Measurements from ENCODE around the gene DGCR2.
A peak's percentile ranks its signal among the peaks of the same experiment; 100 is the strongest.
"Not testable (repeated sequence)": the region's sequence is repeated elsewhere in the genome, so short reads cannot be mapped to it uniquely, and the experiment has no call there.

Gene DGCR2

GRCh38 chr22:19038728-19039447, 83.3 kb downstream of the DGCR2 start:
- DNase-seq = no peak

GRCh38 chr22:19038164-19038546, 84.1 kb downstream of the DGCR2 start:
- no peak for DNase-seq

GRCh38 chr22:19037282-19038163, 84.7 kb downstream of the DGCR2 start:
- DNase-seq = no peak

- peak; percentile 26 for DNase-seq
These were observed 85.5 kb downstream of the DGCR2 start for GRCh38 chr22:19036523-19037273.

- DNase-seq = no peak
These were observed 86.0 kb downstream of the DGCR2 start for GRCh38 chr22:19036229-19036522.

- DNase-seq = peak; percentile 58
These were observed 86.6 kb downstream of the DGCR2 start for GRCh38 chr22:19035474-19036228.

- not testable (repeated sequence) for DNase-seq
These were observed 87.1 kb downstream of the DGCR2 start for GRCh38 chr22:19035126-19035473.

- not testable (repeated sequence) for DNase-seq
These were observed 87.5 kb downstream of the DGCR2 start for GRCh38 chr22:19034724-19035120.

GRCh38 chr22:19034031-19034723, 88.0 kb downstream of the DGCR2 start:
- not testable (repeated sequence) for DNase-seq

GRCh38 chr22:19033568-19033905, 88.7 kb downstream of the DGCR2 start:
- not testable (repeated sequence) for DNase-seq

- DNase-seq = not testable (repeated sequence)
These were observed 89.2 kb downstream of the DGCR2 start for GRCh38 chr22:19032898-19033567.

GRCh38 chr22:19032156-19032785, 89.9 kb downstream of the DGCR2 start:
- DNase-seq = not testable (repeated sequence)

- DNase-seq = not testable (repeated sequence)
These were observed 91.3 kb downstream of the DGCR2 start for GRCh38 chr22:19030889-19031252.

- not testable (repeated sequence) for DNase-seq
These were observed 91.9 kb downstream of the DGCR2 start for GRCh38 chr22:19030226-19030888.

GRCh38 chr22:19029113-19030103, 92.8 kb downstream of the DGCR2 start:
- DNase-seq = not testable (repeated sequence)

GRCh38 chr22:19028060-19028455, 94.2 kb downstream of the DGCR2 start:
- not testable (repeated sequence) for DNase-seq

GRCh38 chr22:19027371-19028059, 94.7 kb downstream of the DGCR2 start:
- not testable (repeated sequence) for DNase-seq

GRCh38 chr22:19026080-19026479, 96.1 kb downstream of the DGCR2 start:
- not testable (repeated sequence) for DNase-seq
